Spleen (tissue), 11 donors: ENCODE data around the gene ATP10A. TPM values are rescaled to one million over a fixed set of nuclear protein-coding genes. Genes with fewer than 3 reads are reported as not detected.

Experiments used
- DNase-seq: peaks from one replicate; pipeline ENCODE4 v3.0.0-alpha.2; 2020
- H3K27ac ChIP-seq, 8 donors: fragments of 200-600 bp; sonication (generic) in 7 of 8; 1 replicate in 4 of 8; 2 replicates in 4 of 8; pipeline versions ENCODE4 v1.5.0 to v1.8.0; 2016 to 2021; ENCODE audit warnings: inconsistent platforms in 4 of 8, mild to moderate bottlenecking in 4 of 8, moderate library complexity in 1 of 8
- H3K27me3 ChIP-seq, 7 donors: fragments of 200-600 bp; sonication (generic) in 6 of 7; replicated peaks in 1 of 7; 1 replicate in 4 of 7; 2 replicates in 3 of 7; pipeline versions ENCODE4 v1.5.0 to v1.8.0; 2016 to 2021; ENCODE audit warnings: inconsistent platforms in 3 of 7, mild to moderate bottlenecking in 1 of 7
- H3K36me3 ChIP-seq, 6 donors: fragments of 200-600 bp; sonication (generic) in 5 of 6; 1 replicate in 4 of 6; 2 replicates in 2 of 6; pipeline versions ENCODE4 v1.5.0 to v1.8.0; 2016 to 2021; ENCODE audit warnings: inconsistent platforms in 2 of 6
- H3K4me1 ChIP-seq, 6 donors: fragments of 200-600 bp; sonication (generic) in 5 of 6; 1 replicate in 3 of 6; 2 replicates in 3 of 6; pipeline versions ENCODE4 v1.5.0 to v1.8.0; 2016 to 2021; ENCODE audit warnings: inconsistent platforms in 3 of 6
- H3K4me3 ChIP-seq, 8 donors: fragments of 200-600 bp; sonication (generic) in 7 of 8; 1 replicate in 4 of 8; 2 replicates in 4 of 8; pipeline versions ENCODE4 v1.5.0 to v1.8.0; 2016 to 2021; ENCODE audit warnings: inconsistent platforms in 4 of 8, mild to moderate bottlenecking in 4 of 8, moderate library complexity in 2 of 8
- H3K9me3 ChIP-seq, 8 donors: fragments of 200-600 bp; sonication (generic) in 7 of 8; 1 replicate in 4 of 8; 2 replicates in 4 of 8; pipeline versions ENCODE4 v1.5.0 to v1.8.0; 2016 to 2021; ENCODE audit warnings: inconsistent platforms in 4 of 8
- POLR2A ChIP-seq, 3 donors: fragments of 450-650 bp; IDR thresholded peaks; one replicate each; pipeline ENCODE4 v1.5.1; 2017; ENCODE audit warnings: antibody characterized with exemption in 3 of 3, mild to moderate bottlenecking in 1 of 3
- POLR2AphosphoS5 ChIP-seq, 3 donors: sonication (generic); formaldehyde crosslinking; IDR thresholded peaks; one replicate each; pipeline ENCODE4 v1.5.1; 2017; ENCODE audit warnings: antibody characterized with exemption in 3 of 3
- WGBS, 5 donors: extraction: QIAGEN DNeasy Blood & Tissue Kit in 3 of 5; methylation state at CpG; one replicate each; pipeline versions ENCODE4 v1.1.5 to v1.1.7; 2013 to 2018; 5-methylcytosine and 5-hydroxymethylcytosine counted together
- intact Hi-C: fragments of 100-400 bp; cut with DNase I; formaldehyde crosslinking; loops from one replicate; pipeline ENCODE4 v1.15.0; 2023; ENCODE audit warnings: low total_unique reads
- polyA plus RNA-seq, 3 donors: library from polyadenylated mRNA; stranded (reverse); fragments of 200-250 nt; gene quantifications; one replicate each; pipeline ENCODE4 v1.2.1, GENCODE V29; 2013
- total RNA-seq, 7 donors: library from RNA; depleted of rRNA in 3 of 7; stranded (reverse); fragments of >200 nt in 3 of 7; fragmentation: NEBNext Ultra II Directional in 4 of 7; extraction: Animal tissue kit (Norgen Biotek cat#: 25700) in 4 of 7; gene quantifications; one replicate each; pipeline versions ENCODE4 v1.1.0 to v1.2.1, GENCODE V29; 2016 to 2021
- TF ChIP-seq, protein P1 (sequence below), 11 experiments: fragments of 200-600 bp in 7 of 11; fragments of 450-650 bp in 4 of 11; sonication (generic) in 4 of 11; IDR thresholded peaks in 8 of 11; conservative IDR thresholded peaks in 3 of 11; 1 replicate in 7 of 11; 2 replicates in 4 of 11; pipeline versions ENCODE4 v1.4.0 to v1.8.0; 2016 to 2021; ENCODE audit warnings: antibody characterized with exemption in 11 of 11, inconsistent platforms in 4 of 11, mild to moderate bottlenecking in 1 of 11
- donor health status: healthy with polysubstance abuse.
- donor health status: DM: no; HTN: no; CAD: no; lungs with moderate emphysema.
- donor health status: DM: no; HTN: no; CAD: no.
- donor health status: Bipolar disorder and iron deficiency.
- donor health status: healthy.
- donor health status: DM: no; HTN: no; CAD: no.
- donor health status: DM: yes; HTN: yes; CAD: no.

Gene ATP10A
- total and polyA plus RNA-seq, 10 donors, result 0.54 to 8.6 (median 2.7) TPM

DNA sequence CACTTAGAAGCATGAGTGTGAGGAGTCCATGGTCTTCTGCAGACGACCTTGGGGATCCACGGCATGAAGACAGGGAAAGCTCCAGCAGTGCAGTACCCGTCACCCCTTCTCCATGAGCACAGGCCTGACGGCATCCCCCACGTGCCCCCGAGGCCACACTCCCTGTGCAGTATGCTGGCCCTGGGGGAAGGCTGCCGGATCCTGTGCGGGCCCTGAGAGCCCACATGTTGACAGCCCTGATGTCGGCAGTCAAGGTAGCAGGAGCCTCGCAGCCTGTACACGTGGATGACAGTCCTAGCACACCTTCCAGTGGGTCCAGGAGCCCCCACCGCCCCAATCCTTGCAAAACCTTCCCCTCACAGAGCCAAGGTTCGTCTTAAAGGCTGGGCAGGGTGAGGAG is 195.3 kb downstream of the ATP10A start:
- WGBS, 5 donors, result 73 to 85% (median 80%) methylated on average over 13 of the region's 13 CpGs
- H3K27me3 ChIP-seq, result peaks cover 0 to 39% (median 4%) of the 10 kb centered on the region in 7 donors
- H3K9me3 ChIP-seq, result no peaks in the 10 kb centered on the region
- H3K27ac ChIP-seq, result no peak overlapping the region
- TF ChIP-seq POLR2AphosphoS5 (IDR thresholded peaks at IDR 0.05), result no peak
- no peak for TF ChIP-seq POLR2A (IDR thresholded peaks at IDR 0.05)
- TF ChIP-seq, protein P1, sequence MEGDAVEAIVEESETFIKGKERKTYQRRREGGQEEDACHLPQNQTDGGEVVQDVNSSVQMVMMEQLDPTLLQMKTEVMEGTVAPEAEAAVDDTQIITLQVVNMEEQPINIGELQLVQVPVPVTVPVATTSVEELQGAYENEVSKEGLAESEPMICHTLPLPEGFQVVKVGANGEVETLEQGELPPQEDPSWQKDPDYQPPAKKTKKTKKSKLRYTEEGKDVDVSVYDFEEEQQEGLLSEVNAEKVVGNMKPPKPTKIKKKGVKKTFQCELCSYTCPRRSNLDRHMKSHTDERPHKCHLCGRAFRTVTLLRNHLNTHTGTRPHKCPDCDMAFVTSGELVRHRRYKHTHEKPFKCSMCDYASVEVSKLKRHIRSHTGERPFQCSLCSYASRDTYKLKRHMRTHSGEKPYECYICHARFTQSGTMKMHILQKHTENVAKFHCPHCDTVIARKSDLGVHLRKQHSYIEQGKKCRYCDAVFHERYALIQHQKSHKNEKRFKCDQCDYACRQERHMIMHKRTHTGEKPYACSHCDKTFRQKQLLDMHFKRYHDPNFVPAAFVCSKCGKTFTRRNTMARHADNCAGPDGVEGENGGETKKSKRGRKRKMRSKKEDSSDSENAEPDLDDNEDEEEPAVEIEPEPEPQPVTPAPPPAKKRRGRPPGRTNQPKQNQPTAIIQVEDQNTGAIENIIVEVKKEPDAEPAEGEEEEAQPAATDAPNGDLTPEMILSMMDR (IDR thresholded peaks at IDR 0.05 in 8 of 11, conservative IDR thresholded peaks at IDR 0.05 in 3 of 11), result no peak
- H3K4me1 ChIP-seq, result peaks cover 0 to 18% (median 9%) of the 10 kb centered on the region in 6 donors
- no peak for DNase-seq
- no peaks in the 10 kb centered on the region for H3K36me3 ChIP-seq
- no peak overlapping the region for H3K4me3 ChIP-seq
- intact Hi-C loops, result no loop called here

DNA sequence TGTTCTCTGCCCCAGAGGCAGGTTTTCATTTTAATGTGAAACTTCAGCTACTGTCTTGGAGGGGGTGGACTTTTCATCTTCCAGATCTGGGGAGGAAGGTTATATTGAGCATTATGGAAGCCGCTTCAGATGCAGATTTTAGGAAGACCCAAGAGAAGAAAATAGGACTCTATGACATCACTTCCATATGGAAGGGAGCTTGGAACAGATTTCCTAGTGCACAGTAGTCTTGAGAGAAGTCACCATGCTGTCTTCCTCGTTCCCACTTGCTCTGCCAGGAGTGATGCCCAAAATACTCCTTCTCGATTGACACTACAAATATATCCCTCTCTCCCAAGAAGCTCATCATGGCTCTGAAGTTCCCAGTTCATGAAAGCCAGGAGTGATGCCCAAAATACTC is 197.2 kb downstream of the ATP10A start:
- H3K9me3 ChIP-seq, result no peaks in the 10 kb centered on the region
- intact Hi-C loops, result no loop called here
- TF ChIP-seq, protein P1 (IDR thresholded peaks at IDR 0.05 in 8 of 11, conservative IDR thresholded peaks at IDR 0.05 in 3 of 11), result no peak
- TF ChIP-seq POLR2A (IDR thresholded peaks at IDR 0.05), result no peak
- no peak for TF ChIP-seq POLR2AphosphoS5 (IDR thresholded peaks at IDR 0.05)
- H3K4me1 ChIP-seq, result peaks cover 0 to 12% (median 6%) of the 10 kb centered on the region in 6 donors
- no peak overlapping the region for H3K4me3 ChIP-seq
- no peak for DNase-seq
- peaks cover 0 to 34% (median 4%) of the 10 kb centered on the region in 7 donors for H3K27me3 ChIP-seq
- H3K36me3 ChIP-seq, result no peaks in the 10 kb centered on the region
- 81 to 92% (median 83%) methylated on average over 3 of the region's 3 CpGs for WGBS, 5 donors
- H3K27ac ChIP-seq, result no peak overlapping the region

DNA sequence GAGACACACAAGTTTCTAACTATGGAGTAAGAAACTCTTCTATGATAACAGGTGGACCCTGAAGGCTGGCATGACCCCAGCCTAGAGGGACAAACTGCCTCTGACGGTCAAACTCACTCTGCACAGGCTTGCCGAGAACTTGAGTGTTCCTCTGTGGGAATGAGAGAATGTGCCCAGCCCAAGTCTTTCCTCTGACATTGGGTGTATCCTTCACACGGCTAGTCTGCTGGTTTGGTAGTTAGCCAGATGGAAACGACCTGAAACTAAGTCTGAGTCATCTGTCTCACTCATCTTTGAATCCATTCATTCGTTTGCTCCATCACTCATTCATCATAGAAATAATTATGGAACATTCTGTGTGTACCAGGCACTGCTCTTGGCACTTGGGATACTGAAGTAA is 198.4 kb downstream of the ATP10A start:
- Histone ChIP-seq H3K36me3 (no peaks in the 10 kb centered on the region), H3K27me3 (peaks cover 0 to 23% (median under 1%) of the 10 kb centered on the region in 7 donors), H3K4me3 (no peak overlapping the region), H3K4me1 (peaks cover 0 to under 1% (median 0%) of the 10 kb centered on the region in 6 donors), H3K9me3 (no peaks in the 10 kb centered on the region), H3K27ac (no peak overlapping the region)
- TF ChIP-seq, protein P1 (IDR thresholded peaks at IDR 0.05 in 8 of 11, conservative IDR thresholded peaks at IDR 0.05 in 3 of 11), result no peak
- TF ChIP-seq POLR2A (IDR thresholded peaks at IDR 0.05) (no peak), POLR2AphosphoS5 (IDR thresholded peaks at IDR 0.05) (no peak)
- no peak for DNase-seq
- intact Hi-C loops, result no loop called here
- 61 to 74% (median 65%) methylated on average over 4 to 5 of the region's 5 CpGs for WGBS, 5 donors

DNA sequence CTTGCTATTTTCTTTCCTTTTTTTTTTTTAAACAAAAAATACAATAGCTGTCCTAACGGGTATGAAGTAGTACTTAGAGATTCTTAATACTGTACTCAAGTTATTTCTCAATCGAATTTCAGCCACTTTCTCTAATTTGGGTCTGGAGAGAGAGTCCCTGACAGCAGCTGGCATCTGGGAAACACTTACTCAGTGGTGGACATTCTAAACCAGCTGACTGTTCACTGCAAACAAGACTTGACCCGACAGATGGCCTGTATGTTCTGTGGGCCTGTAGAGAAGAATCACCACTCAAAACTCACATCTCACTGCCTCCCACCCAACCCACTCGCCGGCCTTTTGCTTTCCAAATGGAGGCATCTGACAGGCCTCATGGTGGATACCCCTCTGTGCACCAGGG is 199.6 kb downstream of the ATP10A start:
- no peak for TF ChIP-seq POLR2A (IDR thresholded peaks at IDR 0.05)
- TF ChIP-seq, protein P1 (IDR thresholded peaks at IDR 0.05 in 8 of 11, conservative IDR thresholded peaks at IDR 0.05 in 3 of 11), result no peak
- no peak for TF ChIP-seq POLR2AphosphoS5 (IDR thresholded peaks at IDR 0.05)
- Histone ChIP-seq H3K9me3 (peaks cover 0 to 2% (median 0%) of the 10 kb centered on the region in 8 donors), H3K4me1 (no peaks in the 10 kb centered on the region), H3K4me3 (no peak overlapping the region), H3K27me3 (peaks cover 0 to 11% (median 0%) of the 10 kb centered on the region in 7 donors), H3K36me3 (no peaks in the 10 kb centered on the region), H3K27ac (no peak overlapping the region)
- DNase-seq, result no peak
- WGBS, 5 donors, result 73 to 90% (median 84%) methylated on average over 5 of the region's 5 CpGs
- intact Hi-C loops, result no loop called here
